Glutamatergic neuron (in vitro differentiated cells): ENCODE data around the gene PTCRA. TPM values are rescaled to one million over a fixed set of nuclear protein-coding genes. Genes with fewer than 3 reads are reported as not detected.

Experiments used
- DNase-seq: peaks from one replicate; pipeline ENCODE4 v3.0.0; 2022
- H3K27ac Mint-ChIP-seq: one replicate; pipeline ENCODE4 v1.8.0; 2020; ENCODE audit warnings: mild to moderate bottlenecking, mixed read lengths, inconsistent platforms; ENCODE audit not compliant: unreplicated experiment
- H3K27me3 Mint-ChIP-seq: one replicate; pipeline ENCODE4 v1.8.0; 2020; ENCODE audit warnings: mild to moderate bottlenecking, moderate library complexity, mixed read lengths, inconsistent platforms; ENCODE audit not compliant: unreplicated experiment
- H3K36me3 Mint-ChIP-seq: one replicate; pipeline ENCODE4 v1.8.0; 2020; ENCODE audit warnings: mild to moderate bottlenecking, mixed read lengths, inconsistent platforms; ENCODE audit not compliant: unreplicated experiment
- H3K4me1 Mint-ChIP-seq: one replicate; pipeline ENCODE4 v1.8.0; 2020; ENCODE audit warnings: mild to moderate bottlenecking, low read depth, mixed read lengths, inconsistent platforms; ENCODE audit not compliant: unreplicated experiment
- H3K4me3 Mint-ChIP-seq: one replicate; pipeline ENCODE4 v1.8.0; 2020; ENCODE audit warnings: mild to moderate bottlenecking, mixed read lengths, inconsistent platforms; ENCODE audit not compliant: unreplicated experiment
- H3K9me3 Mint-ChIP-seq: one replicate; pipeline ENCODE4 v1.8.0; 2020; ENCODE audit warnings: mild to moderate bottlenecking, moderate library complexity, mixed read lengths, inconsistent platforms; ENCODE audit not compliant: unreplicated experiment
- total RNA-seq: library from RNA; stranded (reverse); fragmentation: NEBNext Ultra II Directional; extraction: Animal tissue kit (Norgen Biotek cat#: 25700); gene quantifications from one replicate; pipeline ENCODE4 v1.2.1, GENCODE V29; 2021; ENCODE audit not compliant: unreplicated experiment
- TF ChIP-seq, protein P1 (sequence below): fragments of 200-600 bp; sonication (generic); IDR thresholded peaks from one replicate; pipeline ENCODE4 v1.5.0; 2021; ENCODE audit not compliant: partially characterized antibody, unreplicated experiment

PTCRA gene
- total RNA-seq, 1 donor from 2014 or later: not detected

DNA sequence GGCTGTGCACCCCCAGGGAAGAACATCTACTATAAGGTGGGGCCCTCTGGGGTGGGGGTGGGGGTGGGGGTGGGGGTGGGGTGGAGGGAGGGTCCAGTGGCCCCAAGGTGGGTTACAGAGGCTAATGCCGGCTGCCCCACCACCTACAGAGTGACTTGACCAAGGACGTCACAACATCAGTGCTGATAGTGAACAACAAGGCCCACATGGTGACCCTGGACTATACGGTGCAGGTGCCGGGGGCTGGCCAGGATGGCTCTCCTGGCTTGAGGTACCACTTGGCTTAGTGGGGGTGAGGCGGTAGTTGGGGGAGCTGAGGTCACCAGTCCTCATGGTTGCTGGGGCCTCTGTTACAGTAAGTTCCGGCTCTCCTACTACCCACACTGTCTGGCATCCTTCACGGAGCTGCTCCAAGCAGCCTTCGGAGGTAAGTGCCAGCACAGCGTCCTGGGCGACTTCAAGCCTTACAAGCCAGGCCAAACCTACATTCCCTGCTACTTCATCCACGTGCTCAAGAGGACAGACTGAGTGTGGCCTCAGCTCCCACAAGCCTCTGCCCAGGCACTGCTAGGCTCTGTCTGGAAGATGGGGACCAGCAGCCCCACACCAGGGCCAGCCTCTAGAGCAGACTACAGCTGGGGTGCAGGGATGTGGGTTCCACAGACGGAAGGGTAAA, 47.5 kb downstream of the PTCRA start:
- no peak for DNase-seq
- Mint-ChIP-seq H3K4me3 (no peak overlapping the region), H3K36me3 (peaks cover 5% of the 10 kb centered on the region), H3K4me1 (peaks cover 9% of the 10 kb centered on the region), H3K9me3 (no peaks in the 10 kb centered on the region), H3K27ac (no peak overlapping the region), H3K27me3 (peaks cover 16% of the 10 kb centered on the region)
- TF ChIP-seq, protein P1, sequence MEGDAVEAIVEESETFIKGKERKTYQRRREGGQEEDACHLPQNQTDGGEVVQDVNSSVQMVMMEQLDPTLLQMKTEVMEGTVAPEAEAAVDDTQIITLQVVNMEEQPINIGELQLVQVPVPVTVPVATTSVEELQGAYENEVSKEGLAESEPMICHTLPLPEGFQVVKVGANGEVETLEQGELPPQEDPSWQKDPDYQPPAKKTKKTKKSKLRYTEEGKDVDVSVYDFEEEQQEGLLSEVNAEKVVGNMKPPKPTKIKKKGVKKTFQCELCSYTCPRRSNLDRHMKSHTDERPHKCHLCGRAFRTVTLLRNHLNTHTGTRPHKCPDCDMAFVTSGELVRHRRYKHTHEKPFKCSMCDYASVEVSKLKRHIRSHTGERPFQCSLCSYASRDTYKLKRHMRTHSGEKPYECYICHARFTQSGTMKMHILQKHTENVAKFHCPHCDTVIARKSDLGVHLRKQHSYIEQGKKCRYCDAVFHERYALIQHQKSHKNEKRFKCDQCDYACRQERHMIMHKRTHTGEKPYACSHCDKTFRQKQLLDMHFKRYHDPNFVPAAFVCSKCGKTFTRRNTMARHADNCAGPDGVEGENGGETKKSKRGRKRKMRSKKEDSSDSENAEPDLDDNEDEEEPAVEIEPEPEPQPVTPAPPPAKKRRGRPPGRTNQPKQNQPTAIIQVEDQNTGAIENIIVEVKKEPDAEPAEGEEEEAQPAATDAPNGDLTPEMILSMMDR: no peak

DNA sequence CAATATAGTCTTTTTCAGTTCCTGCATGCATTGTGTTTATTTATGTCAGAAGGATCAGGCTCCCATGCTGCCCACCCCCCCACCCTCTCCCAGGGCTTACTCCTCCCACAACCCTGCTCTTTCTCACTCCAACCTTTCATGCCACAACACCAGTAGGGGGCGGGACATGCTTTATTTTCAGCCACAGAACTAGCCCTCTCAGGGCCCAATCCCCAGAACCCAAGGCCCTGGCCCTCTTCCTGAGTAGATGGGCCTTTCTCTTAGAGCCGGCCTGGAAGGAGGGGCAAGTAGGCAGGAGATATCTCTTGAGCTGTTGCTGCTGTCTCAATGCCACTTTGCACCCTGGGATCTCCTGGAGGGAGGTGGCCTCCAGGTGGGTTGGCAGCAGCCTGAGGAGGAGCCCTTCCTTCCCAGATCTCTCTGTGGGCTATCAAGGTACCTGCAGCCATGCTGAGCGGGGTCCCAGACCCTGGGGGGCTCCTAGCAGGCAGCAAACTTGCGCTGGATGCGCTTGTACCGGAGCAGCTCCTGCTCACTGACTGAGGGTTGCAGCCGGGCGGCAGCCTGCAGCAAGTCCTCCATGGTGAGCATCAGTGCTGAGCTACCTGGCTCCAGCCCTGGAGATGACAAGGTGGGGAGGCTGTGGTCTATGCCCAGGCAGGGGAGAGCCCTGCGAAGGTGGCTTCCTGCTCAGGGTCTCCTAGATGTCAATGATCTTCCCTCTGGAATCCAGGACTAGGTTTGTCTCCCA, 48.2 kb downstream of the PTCRA start:
- no peak overlapping the region for H3K27ac Mint-ChIP-seq
- TF ChIP-seq, protein P1: peak; percentile 41
- peaks cover 5% of the 10 kb centered on the region for H3K36me3 Mint-ChIP-seq
- peaks cover 16% of the 10 kb centered on the region for H3K27me3 Mint-ChIP-seq
- DNase-seq: peak; percentile 58
- H3K4me1 Mint-ChIP-seq: peaks cover 9% of the 10 kb centered on the region
- no peaks in the 10 kb centered on the region for H3K9me3 Mint-ChIP-seq
- H3K4me3 Mint-ChIP-seq: no peak overlapping the region

DNA sequence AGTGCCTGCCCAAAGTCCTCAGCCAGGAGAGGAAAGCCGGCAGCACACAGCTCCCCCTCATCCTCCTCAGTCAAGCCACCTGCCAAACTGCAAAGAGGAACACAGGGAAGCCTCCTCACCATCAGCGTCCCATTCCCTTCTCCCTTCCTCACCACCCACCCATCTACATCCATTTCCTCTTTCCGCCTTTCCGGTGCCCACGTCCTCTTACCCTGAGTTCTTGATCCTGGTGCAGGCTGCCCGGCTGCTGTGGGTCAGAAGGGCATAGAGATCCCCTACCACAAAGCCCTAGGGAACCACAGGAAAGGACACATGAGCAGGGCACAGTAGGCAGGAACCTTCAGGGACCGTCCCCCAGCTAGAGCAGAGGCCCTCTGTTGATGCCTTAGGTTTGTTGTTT, 50.7 kb downstream of the PTCRA start:
- no peak for DNase-seq
- TF ChIP-seq, protein P1: no peak
- Mint-ChIP-seq H3K27ac (no peak overlapping the region), H3K4me1 (peaks cover 8% of the 10 kb centered on the region), H3K36me3 (peaks cover 5% of the 10 kb centered on the region), H3K9me3 (no peaks in the 10 kb centered on the region), H3K4me3 (no peak overlapping the region), H3K27me3 (peaks cover 13% of the 10 kb centered on the region)

DNA sequence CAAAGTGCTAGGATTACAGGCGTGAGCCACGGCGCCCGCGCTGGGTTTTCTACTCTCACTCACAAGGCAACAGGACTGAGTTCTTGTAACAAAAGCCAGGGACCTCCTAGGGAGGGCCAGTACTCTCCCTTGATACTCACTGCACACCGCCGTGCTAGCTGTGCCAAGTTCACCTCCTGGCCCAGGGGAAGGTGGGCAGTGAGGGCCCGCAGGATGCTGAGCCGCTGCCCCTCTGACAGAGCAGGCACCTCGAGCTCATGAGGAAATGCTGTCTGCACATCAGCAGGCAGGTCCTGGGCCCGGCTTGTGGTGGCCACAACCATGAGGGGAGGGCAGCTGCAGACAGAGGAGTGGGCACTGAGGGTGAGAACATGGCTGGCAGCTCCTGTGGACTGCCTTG, 51.4 kb downstream of the PTCRA start:
- peaks cover 7% of the 10 kb centered on the region for H3K4me1 Mint-ChIP-seq
- TF ChIP-seq, protein P1: no peak

DNA sequence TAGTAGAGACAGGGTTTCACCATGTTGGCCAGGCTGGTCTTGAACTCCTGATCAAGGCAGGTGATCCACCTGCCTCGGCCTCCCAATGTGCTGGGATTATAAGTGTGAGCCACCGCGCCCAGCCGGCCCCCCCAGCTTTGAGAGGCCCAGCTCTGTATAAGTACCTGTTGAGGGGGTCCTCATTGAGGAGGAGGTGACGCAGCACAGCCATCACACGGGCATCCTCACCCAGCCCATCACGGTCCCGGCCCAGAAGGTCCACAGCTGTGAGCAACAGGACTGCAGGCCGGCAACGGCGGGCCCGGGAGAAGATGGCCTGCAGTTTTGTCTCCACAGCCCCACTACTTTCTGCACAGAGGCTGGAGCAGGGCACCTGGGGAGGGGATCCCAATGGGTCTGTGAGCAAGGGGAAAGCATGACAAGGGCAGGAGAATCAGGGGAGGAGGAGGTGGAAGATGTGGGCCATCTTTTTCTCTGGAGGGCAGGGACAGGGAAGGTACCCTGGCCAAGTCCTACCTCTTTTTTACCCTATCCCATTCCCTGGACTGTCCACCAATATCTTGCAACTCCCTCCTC, 52.4 kb downstream of the PTCRA start:
- Mint-ChIP-seq H3K9me3 (no peaks in the 10 kb centered on the region), H3K27me3 (peaks cover 5% of the 10 kb centered on the region), H3K4me3 (no peak overlapping the region), H3K36me3 (no peaks in the 10 kb centered on the region), H3K4me1 (no peaks in the 10 kb centered on the region), H3K27ac (no peak overlapping the region)
- DNase-seq: no peak
- TF ChIP-seq, protein P1: no peak

More for the DNA sequence above, 51.4 kb downstream of the PTCRA start:
- no peak for DNase-seq
- Mint-ChIP-seq H3K36me3 (no peaks in the 10 kb centered on the region), H3K9me3 (no peaks in the 10 kb centered on the region), H3K27ac (no peak overlapping the region), H3K27me3 (peaks cover 8% of the 10 kb centered on the region), H3K4me3 (no peak overlapping the region)
